DMS79 treated with DMSO at 0.1 percent for 48 hours (cell line): ENCODE data around the gene TDP2.
"Not testable (repeated sequence)": the region's sequence is repeated elsewhere in the genome, so short reads cannot be mapped to it uniquely, and the experiment has no call there.

Experiments used
- DNase-seq: peaks from one replicate; lab custom pipeline; 2025; lab: John Stamatoyannopoulos, UW

The TDP2 gene

DNA sequence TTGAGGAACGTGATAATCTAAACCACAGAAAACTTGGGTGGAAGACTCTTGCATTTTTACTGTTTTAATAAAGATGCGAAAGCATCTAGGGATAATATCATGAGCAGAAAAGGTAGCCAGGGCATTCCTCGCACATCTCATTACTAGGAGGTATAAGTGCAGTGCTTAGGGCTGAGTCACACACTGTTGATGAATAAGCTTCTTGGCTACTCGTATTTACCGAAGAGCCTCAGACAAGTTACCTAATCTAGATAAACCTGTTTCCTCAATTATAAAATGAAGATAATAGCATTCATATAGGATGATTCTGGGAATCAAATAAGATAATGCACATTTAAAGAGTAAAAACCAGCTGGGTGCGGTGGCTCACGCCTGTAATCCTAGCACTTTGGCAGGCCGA, 19.9 kb downstream of the TDP2 start:
- no peak for DNase-seq

DNA sequence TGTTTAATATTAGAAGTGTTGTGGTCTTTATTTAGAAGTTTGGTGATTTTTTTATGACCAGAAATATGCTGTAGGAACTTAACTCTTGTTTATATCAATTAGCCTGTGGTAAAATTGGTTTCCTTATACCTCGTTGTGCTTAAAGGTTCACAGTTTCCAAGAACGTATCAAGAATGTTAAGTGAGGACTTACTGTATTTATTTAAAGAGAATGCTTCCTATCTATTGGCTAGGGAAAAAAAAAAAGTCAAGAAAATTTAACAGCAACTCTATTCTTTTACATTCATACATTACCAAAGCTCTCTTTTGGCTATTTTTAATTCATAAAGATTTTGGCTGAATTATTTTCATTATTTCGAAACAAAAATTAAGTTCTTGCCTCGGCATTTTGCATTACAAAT, 22.3 kb downstream of the TDP2 start:
- no peak for DNase-seq

DNA sequence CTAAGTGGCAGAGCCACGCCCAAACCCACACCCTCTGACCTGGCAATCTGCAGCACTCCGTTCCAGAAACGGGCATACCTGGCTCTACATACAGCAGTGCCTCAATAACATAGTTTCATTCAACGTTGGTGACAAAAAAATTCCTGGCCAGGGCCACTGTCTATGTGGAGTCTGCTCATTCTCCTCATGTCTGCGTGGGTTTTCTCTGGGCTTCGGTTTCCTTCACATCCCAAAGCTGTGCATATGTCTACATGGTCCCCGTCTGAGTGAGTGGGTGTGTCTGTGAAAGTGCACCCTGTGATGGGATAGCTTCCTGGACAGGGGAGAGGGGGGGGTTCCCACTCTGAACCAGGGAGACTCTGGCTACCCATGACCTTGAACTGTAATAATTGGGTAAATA, 22.8 kb downstream of the TDP2 start:
- DNase-seq: no peak

DNA sequence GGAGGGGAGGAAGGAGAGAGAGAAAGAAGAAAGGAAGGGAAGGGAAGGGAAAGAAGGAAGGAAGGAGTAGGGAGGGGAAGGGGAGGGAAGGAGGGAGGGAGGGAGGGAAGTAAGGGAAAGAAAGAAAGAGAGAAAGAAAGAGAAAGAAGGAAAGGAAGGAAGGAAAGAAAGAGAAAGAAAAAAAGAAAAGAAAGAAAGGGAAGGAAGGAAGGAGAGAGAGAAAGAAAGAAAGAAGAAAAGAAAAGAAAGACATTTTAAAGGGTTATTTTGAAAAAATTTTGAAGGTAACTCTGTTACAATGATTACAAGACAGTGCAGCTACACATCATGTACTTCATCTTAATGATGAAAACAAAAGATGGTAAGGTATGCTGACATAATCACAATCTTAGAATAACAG, 24.6 kb downstream of the TDP2 start:
- DNase-seq: no peak

DNA sequence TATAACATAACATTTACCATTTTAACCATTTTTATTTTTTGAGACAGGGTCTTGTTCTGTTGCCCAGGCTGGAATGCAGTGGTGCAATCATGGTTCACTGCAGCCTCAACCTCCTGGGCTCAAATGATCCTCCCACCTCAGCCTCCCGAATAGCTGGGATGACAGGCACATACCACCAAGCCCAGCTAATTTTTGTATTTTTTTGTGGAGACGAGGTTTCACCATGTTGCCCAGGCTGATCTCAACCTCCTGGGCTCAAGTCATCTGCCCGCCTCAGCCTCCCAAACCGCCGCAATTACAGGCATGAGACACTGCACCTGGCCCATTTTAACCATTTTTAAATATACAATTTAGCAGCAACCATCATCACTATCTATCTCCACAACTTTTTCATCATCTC, 26.1 kb downstream of the TDP2 start:
- not testable (repeated sequence) for DNase-seq

DNA sequence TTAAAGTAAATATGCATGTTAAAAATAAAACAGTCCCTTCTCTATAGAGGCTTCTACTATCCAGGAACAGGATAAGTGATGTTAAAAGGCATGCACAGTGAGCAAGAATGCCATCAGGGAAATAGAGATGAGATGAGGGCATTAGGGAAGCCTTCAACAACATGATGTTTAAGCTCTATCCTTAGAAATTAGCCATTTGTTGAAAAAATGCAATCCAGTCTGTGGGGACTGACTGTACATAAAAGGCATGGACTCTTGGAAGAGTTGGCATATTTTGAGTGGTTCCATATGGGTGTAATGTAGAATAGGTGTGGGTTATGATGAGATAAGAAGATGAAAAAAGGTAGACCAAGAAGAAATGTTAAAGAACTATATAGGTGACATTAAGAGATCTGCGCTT, 26.5 kb downstream of the TDP2 start:
- no peak for DNase-seq

DNA sequence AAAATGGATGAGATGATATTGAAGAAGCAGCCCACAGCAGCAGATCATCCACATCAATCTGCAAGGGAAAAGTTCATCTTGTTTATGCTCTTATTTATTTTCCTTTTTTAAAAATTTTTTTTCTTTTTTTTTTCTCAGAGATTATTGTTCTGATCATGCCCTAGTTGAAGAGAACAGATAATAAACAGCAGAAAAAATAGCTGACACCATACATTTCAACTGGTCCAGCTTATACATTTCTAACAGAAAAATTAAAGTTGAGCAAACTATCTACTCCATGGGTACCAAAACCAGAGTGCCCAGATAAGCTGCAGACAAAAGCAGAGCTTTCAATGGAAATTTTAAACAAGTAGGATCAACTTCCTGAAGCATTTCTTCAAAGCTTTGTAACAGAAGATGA, 30.0 kb downstream of the TDP2 start:
- DNase-seq: no peak

DNA sequence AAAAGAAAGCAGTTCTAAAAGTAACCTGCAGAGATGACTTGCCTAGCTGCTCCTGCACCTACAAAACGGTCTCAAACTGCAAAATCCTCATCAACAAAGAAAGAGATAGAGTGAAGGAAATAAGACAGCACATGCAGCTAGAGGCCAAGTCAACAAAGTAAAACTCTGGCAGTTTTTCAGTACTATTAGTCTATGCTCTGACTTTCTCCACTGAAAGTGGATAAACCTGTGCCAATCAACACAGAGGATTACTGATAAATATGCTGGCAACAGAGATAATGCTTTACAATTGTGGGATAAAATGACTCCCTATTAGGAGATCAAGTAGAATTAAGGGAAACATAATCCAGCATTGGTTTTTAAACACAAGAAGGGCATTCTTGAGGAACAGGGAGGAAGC, 34.1 kb downstream of the TDP2 start:
- no peak for DNase-seq

DNA sequence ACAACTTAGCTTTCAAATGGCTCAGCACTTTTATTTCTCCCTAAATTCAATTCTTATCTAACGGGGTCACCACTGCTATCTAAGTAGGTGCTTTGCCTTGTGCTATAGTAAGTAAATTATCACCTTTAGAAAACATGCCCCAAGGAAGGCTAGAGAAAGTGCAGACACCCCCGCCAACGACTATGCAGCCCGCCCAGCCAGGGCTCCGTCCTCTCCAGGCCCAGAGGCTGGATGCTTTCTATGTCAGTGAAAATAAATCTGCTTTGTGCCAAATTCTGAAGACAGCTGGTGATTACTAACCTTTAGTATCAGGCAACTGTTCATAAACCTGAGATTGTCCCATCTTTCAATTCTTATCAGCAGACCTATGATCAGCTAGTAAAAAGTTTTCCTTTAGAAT, 35.0 kb downstream of the TDP2 start:
- DNase-seq: no peak

DNA sequence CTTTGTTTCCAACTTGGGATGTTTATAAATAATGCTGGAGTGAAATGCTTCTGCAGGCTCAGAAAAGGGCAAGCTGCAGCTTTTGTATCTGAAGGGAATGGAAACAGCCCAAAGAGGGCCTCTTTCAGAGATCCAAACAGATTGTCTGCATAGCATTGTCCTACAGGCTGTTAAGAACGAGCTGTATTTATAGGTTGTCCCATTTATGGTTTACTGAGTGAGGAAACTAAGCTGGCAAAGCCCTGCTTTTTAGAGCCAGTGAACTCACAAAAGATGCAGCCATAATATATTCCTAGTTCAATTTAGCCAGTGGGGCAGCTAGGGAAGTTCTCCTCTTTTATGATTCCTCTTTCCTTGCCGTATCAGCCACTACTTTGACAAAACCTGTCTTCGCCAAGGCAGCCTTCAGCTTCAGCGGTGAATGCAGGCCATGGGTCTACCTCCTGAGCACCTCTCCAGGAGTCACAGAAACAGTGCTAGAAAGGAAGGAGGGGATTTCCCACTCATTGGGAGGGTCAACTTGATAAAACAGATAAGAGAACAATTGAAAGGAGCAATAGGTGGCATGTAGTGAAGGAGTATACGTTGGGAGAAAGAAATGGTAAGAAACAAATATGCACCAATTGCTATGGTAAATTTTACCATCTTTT, 35.7 kb downstream of the TDP2 start:
- no peak for DNase-seq

DNA sequence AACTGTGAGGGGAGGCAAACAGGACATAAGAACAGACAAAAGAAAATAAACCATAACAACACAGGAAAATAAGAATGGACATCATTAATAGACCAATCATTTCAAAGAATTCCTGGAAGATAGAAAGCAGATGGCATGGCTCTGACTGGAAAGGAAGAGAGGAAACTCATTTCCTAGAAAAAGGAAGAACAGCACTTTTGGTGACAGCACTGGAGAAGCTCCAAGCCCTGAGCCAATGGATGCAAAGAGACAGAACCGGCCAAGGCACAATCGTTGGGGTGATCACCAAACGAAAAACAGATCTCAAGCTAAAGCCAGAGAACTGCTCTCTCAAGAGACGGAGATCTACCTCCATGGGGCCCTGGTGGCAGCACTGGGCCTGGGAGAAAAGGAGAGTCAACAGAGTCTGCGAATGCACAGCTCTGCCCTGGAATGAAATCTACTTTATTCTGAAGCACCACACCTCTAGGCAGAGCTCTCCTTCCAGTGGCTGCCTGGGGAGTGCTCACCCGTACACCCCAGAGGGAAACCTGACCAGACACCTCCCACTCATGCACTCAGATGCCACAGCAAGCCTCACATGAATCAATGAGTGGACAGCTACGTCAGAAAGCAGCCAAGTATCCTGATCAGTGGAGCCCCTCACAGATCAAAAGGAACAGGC, 44.9 kb downstream of the TDP2 start:
- DNase-seq: no peak

DNA sequence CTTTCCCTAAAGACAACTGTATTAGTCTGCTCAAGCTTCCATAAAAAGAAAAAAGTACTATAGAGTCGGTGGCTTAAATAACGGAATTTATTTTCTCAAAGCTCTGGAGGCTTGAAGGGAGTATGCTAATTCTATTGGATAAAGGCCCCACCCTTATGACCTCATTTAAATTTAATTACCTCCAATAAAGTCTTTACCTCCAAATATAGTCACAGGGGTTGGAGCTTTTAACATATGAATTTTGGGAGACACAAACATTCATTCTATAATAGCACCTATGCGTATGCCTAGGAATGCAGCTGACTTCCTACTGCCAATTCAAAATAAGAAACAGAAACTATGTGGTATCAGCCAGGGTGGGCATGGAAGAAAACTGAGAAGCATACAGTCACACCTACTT, 46.1 kb downstream of the TDP2 start:
- no peak for DNase-seq

DNA sequence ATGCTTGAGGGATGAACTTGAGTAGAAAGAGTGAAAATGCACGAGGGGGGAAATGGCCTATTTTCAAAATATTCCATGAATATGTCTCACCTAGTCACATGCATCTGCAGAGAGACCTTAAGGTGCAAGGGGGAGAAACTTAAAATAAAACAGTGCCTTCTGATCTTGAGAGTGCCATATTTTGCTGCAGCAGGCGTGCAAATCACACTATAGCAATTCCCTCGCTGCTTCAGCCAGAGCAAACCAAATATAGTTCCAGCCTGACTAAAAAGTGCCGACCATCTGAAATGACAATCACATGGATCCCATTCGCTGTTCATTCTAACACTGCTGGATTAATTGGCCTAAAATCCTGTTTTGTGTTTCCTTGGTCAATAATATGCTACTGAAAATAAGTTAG, 47.0 kb downstream of the TDP2 start:
- DNase-seq: no peak

DNA sequence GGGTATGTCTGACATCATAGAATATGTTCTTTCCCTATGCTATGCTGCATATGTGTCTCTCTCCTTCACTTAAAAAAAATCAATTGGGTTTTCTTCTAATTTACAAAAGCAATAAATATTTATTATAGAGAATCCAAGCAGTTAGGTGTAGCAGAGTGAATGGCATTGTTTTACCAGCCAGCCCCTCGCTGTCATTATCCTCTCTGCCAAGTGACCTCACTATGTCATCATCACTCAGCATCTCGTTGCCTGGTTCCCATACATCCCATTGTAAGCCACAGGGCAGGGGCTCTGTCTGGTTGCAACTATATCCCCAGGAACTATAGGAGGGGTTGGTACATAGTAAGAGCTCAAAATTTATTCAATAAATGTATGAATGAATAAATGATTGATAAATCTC, 52.1 kb downstream of the TDP2 start:
- DNase-seq: no peak

DNA sequence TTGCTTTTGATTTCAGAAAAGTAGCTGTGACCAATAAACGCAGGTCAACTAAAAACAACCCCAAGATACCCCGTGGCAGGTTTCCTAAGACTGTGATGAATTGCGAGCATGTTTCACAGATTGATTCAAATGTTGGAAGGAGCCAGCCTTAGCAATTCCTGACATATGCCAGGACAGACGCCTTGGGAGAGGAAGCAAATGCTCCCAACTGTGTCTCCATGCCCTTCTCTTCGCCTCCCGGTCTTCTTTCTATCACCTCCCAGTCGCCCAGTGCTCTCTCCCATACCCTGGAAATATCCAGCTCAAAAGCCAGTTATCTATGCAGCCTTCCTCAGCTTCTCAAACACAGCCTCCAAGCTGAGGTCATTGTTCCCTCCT, 52.7 kb downstream of the TDP2 start:
- DNase-seq: no peak

DNA sequence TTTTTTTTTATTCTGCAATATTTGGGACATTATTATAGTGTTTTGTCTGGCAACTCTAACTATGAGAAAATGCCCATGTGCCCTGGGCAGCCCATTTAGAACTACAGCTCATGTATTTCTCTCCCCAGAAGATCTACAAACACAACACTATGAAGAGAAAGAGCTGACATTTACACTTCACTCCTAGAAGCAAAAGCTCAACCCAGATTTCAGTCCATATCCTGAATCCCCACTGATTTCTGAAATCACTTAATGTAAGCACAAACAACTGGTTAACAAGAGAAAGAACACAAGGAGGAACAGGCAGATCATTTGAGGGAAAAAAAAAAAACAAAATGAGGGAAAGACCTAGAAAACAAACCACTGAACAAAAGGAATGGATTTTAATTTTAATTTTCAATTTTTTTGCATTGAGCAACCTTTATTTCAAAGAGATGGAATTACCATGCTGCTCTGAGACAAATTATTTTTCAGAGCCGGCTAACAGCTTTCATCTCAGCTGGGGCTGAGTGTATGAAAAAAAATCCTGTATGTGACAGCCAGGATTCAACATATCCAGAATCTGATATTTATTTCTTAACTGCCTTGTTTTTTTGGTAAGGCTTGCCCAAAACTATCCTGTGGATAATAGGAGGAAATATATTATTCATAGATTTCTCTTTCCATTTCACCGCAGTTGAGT, 53.2 kb downstream of the TDP2 start:
- DNase-seq: no peak

DNA sequence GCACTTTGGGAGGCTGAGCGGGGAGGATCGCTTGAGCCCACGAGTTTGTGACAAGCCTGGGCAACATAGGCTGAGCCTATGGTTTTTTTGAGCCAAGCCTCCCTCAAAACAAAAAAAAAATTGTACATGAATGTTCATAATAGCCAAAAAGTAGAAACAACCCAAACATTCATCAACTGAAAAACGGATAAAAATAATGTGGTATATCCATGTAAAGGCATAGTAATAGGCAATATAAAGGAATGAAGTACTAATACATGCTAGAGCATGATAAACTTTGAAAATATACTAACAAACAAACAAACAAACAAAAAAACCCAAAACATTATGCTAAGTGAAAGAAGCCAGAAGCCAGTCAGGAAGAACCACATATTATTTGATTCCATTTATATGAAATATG, 56.0 kb downstream of the TDP2 start:
- no peak for DNase-seq

DNA sequence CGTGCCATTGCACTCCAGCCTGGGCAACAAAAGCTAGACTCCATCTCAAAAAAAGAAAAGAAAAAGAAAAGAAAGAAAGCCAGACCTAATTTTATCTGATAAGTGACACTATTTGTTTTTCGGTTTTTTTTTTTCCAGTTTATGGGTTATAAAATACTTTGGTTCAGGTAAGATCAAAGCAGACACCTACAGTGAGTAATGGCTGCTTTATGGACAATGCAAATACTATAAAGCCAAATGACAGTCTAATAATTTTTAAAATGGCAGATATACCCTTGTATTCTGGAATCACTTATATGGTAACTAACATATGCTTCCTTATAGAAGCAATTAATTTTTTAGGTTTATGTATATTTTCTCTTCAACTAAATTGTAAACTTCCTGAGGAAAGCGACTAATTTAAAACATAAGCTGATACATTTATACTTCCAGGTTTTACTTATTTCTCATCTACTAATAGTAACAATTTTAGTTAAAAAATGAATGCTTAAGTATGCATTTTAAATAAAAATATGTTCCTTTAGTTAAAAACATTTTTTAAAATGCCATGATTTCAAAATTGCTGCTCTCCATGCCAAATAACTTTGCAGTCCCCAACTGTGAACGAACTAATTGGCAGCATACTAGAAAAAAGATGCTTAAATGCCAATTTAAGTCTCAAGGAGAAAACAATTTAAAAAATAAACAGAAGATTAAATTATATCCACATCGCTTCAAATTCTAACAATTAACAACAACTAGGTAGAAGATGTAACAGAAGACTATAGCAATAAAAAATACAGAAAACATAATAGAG, 59.2 kb downstream of the TDP2 start:
- no peak for DNase-seq

DNA sequence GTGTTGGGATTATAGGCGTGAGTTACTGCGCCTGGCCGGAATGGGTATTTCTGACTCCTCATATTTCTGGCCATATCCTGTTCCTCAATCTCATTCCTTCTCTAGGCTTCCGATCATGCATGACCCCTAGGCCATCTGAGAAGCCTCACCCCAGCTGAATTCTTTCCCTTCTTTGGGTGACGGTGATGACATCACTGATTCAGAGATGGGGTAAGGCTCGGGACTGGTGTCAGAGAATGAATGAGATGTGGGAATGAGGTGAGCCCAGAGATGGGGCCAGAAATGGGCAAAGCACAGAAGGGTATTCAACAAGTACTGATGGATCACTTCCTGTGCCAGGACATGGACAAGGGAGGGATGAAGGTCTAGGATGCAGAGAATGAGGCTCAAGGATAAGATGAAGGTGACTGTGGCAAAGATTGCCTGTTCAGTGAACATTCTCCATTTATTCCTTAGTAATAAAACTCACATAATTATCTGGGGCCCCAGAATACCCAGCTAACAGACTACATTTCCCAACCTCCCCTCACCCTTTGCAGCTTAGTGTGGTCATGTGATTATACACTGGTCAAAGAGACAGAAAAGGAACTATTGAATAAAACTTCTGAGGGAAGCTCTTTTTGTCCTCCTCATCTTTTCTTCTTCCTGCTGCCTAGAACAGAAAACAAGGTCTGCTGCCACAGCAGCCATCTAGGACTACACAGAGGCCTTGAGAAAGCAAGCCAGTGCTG, 60.3 kb downstream of the TDP2 start:
- DNase-seq: no peak

DNA sequence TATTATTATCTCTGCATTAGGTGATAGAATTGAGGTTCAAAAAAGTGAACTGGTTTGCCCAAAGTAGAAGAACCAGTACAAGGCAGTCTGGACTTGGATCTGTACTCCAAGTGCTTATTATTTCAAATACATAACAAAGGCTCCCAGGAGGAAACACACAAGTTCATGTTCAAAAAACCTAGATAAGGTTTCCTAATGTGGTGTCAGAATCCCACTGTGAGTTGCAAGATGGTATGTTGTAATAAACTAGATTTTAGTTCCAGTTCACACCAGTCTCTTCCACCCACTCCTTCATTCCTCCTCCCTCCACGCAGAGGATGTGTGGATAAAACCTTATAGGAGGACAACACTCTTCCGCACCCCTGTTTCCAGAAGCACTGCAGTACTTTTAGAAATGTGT, 63.5 kb downstream of the TDP2 start:
- DNase-seq: no peak

DNA sequence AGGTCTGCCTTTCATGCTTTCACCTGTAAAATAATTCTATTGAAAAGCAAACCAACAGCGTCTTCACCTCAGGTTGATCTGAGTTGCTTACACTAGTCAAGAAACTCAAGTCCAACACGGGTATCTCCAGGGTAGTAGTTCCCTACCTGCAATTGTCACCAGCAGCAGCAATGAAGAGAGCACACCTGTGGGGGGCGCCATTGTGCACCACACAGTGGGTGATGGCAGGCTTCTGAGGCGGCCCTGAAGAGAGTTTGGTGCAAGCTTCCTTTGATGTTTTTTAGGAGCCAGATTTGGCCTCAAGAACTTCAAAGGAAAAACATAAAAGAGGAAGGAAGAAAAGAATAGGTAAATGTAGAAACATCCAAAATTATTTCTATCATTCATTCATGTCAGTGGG, 65.8 kb downstream of the TDP2 start:
- DNase-seq: no peak
